ENCODE measurements around the gene SYTL5.

SYTL5 gene

DNA sequence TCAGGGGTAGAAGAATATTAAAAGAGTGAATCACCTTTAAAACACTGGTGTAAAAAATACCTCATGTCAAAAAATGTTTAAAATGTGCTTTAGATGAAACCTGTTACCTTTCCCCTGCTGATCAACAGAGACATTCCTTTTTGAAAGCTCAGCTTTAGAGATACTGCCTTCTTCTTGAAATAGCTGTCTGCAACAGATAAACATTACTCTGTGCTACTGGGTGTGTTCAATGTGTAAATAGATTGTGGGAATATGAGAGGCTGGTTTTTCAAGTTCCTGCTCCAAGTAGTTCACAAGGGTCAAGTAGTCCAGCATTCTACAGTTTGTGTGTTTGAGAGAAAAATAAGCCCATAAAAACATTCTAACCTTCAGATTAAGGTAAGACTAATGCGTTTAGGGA lies at the start of gene SYTL5:
SYTL5 (plus strand) TSS at position 263 of the 400 bp plus-strand sequence. CDS start 27,337 bp downstream, outside the sequence.
- Histone ChIP-seq H3K4me2 (ENCODE audit: low read depth, low read length, poor library complexity, severe bottlenecking) (no peak within 1 kb of the TSS), H3K79me2 (ENCODE audit: insufficient read depth, low read length) (no peaks in the 10 kb centered on the region), H3K36me3 (ENCODE audit: insufficient read depth, low read length) (no peaks in the 10 kb centered on the region), H3K27me3 (ENCODE audit: insufficient read depth, low read length, poor library complexity, severe bottlenecking) (no peaks in the 10 kb centered on the region), H2AFZ (ENCODE audit: low read length) (no peak within 1 kb of the TSS), H4K20me1 (ENCODE audit: insufficient read depth, low read length, poor library complexity, severe bottlenecking) (no peaks in the 10 kb centered on the region), H3K4me1 (ENCODE audit: insufficient read depth, low read length, poor library complexity, severe bottlenecking) (no peaks in the 10 kb centered on the region), H3F3A (ENCODE audit: low read depth) (no peaks in the 10 kb centered on the region), H3K9me2 (replicated peaks; ENCODE audit: low read depth, low read length) (no peaks in the 10 kb centered on the region), H3K4me3 (ENCODE audit: low read length, poor library complexity, severe bottlenecking) (no peak within 1 kb of the TSS), H3K9me3 (ENCODE audit: insufficient read depth, low read depth, low read length) (no peaks in the 10 kb centered on the region; the same call in 1 of the 2 replicates), H3K9ac (ENCODE audit: low read depth, low read length, poor library complexity, severe bottlenecking) (no peak within 1 kb of the TSS)
- no peak for TF ChIP-seq EZH2phosphoT487 (IDR thresholded peaks at IDR 0.05; ENCODE audit: borderline replicate concordance)
- TF ChIP-seq, protein P1, sequence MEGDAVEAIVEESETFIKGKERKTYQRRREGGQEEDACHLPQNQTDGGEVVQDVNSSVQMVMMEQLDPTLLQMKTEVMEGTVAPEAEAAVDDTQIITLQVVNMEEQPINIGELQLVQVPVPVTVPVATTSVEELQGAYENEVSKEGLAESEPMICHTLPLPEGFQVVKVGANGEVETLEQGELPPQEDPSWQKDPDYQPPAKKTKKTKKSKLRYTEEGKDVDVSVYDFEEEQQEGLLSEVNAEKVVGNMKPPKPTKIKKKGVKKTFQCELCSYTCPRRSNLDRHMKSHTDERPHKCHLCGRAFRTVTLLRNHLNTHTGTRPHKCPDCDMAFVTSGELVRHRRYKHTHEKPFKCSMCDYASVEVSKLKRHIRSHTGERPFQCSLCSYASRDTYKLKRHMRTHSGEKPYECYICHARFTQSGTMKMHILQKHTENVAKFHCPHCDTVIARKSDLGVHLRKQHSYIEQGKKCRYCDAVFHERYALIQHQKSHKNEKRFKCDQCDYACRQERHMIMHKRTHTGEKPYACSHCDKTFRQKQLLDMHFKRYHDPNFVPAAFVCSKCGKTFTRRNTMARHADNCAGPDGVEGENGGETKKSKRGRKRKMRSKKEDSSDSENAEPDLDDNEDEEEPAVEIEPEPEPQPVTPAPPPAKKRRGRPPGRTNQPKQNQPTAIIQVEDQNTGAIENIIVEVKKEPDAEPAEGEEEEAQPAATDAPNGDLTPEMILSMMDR (conservative IDR thresholded peaks at IDR 0.05; ENCODE audit: low read length), result no peak

DNA sequence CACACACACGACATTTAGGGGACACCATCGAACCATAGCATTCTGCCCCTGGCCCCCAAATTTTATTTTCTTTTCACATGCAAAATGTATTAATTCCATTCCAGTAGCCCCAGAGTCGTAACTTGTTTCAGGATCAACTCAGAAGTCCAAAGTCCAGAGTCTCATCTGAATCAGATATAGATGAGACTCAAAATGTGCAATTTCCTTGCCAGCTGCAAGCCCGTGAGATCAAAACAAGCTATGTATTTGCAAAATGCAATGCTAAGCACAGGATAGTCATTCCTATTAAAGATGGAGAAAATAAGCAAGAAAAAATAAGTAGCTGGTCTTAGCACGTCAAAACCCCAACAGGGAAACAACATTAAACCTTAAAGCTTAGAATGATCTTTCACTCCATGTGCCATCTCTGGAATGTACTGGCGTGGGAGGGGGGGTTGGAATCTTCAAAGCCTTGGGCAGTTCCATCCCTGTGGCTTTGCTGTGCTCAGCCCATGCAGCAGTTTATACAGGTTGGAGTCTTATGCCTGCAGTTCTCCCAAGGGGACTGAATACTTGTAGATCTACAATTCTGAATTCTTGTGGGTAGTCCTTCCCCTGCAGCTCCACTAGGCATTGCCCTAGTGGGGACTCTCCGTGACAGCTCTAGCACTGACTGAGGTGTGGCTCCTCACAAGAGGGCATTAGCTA lies 47.7 kb upstream of the SYTL5 start:
- no peak overlapping the region for H3K4me3 ChIP-seq (ENCODE audit: low read length, poor library complexity, severe bottlenecking)
- H3K4me2 ChIP-seq (ENCODE audit: low read depth, low read length, poor library complexity, severe bottlenecking), result no peak overlapping the region
- H3K79me2 ChIP-seq (ENCODE audit: insufficient read depth, low read length), result no peaks in the 10 kb centered on the region
- H3K9me2 ChIP-seq (replicated peaks; ENCODE audit: low read depth, low read length), result no peaks in the 10 kb centered on the region
- no peak overlapping the region for H2AFZ ChIP-seq (ENCODE audit: low read length)
- TF ChIP-seq, protein P1 (conservative IDR thresholded peaks at IDR 0.05; ENCODE audit: low read length), result no peak
- no peak for TF ChIP-seq EZH2phosphoT487 (IDR thresholded peaks at IDR 0.05; ENCODE audit: borderline replicate concordance)
- no peaks in the 10 kb centered on the region for H3K36me3 ChIP-seq (ENCODE audit: insufficient read depth, low read length)
- no peaks in the 10 kb centered on the region for H3F3A ChIP-seq (ENCODE audit: low read depth)
- no peaks in the 10 kb centered on the region for H4K20me1 ChIP-seq (ENCODE audit: insufficient read depth, low read length, poor library complexity, severe bottlenecking)
- no peaks in the 10 kb centered on the region for H3K4me1 ChIP-seq (ENCODE audit: insufficient read depth, low read length, poor library complexity, severe bottlenecking)
- no peaks in the 10 kb centered on the region for H3K27me3 ChIP-seq (ENCODE audit: insufficient read depth, low read length, poor library complexity, severe bottlenecking)
- no peaks in the 10 kb centered on the region; the same call in 1 of the 2 replicates for H3K9me3 ChIP-seq (ENCODE audit: insufficient read depth, low read depth, low read length)
- H3K9ac ChIP-seq (ENCODE audit: low read depth, low read length, poor library complexity, severe bottlenecking), result no peak overlapping the region

DNA sequence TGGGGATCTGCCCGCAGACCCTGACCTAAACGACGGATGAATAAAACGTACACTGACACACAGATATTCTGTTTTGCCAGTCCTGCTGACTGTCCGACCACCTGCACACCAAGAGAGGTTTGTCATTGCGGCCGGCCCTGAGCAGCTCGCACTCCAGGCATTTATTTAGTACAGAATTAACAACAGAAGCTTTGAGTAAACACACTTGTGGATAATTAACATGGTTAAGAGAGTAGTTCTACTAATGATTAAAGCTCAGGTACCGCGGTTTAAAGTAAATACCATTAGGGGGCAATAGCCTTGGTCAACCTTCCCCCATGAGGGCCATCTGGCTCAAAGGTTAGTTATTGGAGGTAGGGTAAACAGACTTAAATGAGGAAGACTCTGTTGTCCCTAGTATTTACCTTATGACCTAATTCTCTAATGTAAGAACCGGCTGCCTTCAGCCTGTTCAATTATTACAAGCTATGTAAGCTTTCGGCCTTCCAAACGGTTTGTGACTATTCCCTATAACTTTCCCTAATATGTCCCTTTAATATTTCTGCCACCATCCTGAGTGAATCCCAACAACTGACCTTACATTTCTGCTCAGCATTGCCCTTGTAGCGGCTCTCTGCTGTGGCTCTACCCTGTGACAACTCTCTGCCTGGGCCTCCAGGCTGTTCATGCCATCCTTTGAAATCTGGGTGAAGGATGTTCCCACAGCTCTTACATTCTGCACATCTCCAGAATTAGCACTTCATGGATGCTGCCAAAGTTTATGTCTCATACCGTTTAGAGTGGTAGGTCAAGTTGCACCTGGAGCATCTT lies 46.9 kb upstream of the SYTL5 start:
- Histone ChIP-seq H3K4me2 (ENCODE audit: low read depth, low read length, poor library complexity, severe bottlenecking) (no peak overlapping the region), H3K4me1 (ENCODE audit: insufficient read depth, low read length, poor library complexity, severe bottlenecking) (no peaks in the 10 kb centered on the region), H3K4me3 (ENCODE audit: low read length, poor library complexity, severe bottlenecking) (no peak overlapping the region), H3K9me3 (ENCODE audit: insufficient read depth, low read depth, low read length) (no peaks in the 10 kb centered on the region; the same call in 1 of the 2 replicates), H3K36me3 (ENCODE audit: insufficient read depth, low read length) (no peaks in the 10 kb centered on the region), H3F3A (ENCODE audit: low read depth) (no peaks in the 10 kb centered on the region), H3K27me3 (ENCODE audit: insufficient read depth, low read length, poor library complexity, severe bottlenecking) (no peaks in the 10 kb centered on the region), H3K9me2 (replicated peaks; ENCODE audit: low read depth, low read length) (no peaks in the 10 kb centered on the region), H4K20me1 (ENCODE audit: insufficient read depth, low read length, poor library complexity, severe bottlenecking) (no peaks in the 10 kb centered on the region), H3K79me2 (ENCODE audit: insufficient read depth, low read length) (no peaks in the 10 kb centered on the region), H2AFZ (ENCODE audit: low read length) (no peak overlapping the region), H3K9ac (ENCODE audit: low read depth, low read length, poor library complexity, severe bottlenecking) (no peak overlapping the region)
- no peak for TF ChIP-seq EZH2phosphoT487 (IDR thresholded peaks at IDR 0.05; ENCODE audit: borderline replicate concordance)
- TF ChIP-seq, protein P1 (conservative IDR thresholded peaks at IDR 0.05; ENCODE audit: low read length), result no peak

Measured in Loucy (cell line).